ENCODE data around the gene STAG1.
"Not testable (repeated sequence)": the region's sequence is repeated elsewhere in the genome, so short reads cannot be mapped to it uniquely, and the experiment has no call there.

STAG1 gene

GRCh38 chr3:136698361-136698760, 53.8 kb downstream of the STAG1 start:
- DNase-seq: no peak

GRCh38 chr3:136696797-136697196, 55.4 kb downstream of the STAG1 start:
- no peak for DNase-seq

GRCh38 chr3:136694321-136694720, 57.9 kb downstream of the STAG1 start:
- DNase-seq: no peak

DNA sequence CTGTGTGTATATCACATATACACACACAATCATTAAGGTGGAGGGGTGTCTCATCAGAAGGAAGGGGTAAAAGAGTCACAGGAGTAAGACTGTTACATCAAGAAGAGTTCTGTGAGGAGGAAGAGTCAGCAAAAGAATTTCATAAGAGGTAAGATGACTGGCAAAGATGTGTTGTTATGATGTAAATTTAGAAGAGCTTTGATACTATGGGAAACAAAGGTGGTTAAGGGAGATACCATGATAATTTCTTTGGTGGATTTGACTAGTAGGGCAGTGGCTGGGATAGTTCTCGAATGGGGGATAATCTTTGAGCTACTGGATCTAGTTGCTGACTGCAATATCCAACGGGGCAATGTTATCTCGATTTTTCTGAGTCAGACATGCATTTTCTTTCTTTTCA, 61.6 kb downstream of the STAG1 start:
- DNase-seq: no peak

- DNase-seq: no peak
These were observed 66.3 kb downstream of the STAG1 start for GRCh38 chr3:136685882-136686281.

DNA sequence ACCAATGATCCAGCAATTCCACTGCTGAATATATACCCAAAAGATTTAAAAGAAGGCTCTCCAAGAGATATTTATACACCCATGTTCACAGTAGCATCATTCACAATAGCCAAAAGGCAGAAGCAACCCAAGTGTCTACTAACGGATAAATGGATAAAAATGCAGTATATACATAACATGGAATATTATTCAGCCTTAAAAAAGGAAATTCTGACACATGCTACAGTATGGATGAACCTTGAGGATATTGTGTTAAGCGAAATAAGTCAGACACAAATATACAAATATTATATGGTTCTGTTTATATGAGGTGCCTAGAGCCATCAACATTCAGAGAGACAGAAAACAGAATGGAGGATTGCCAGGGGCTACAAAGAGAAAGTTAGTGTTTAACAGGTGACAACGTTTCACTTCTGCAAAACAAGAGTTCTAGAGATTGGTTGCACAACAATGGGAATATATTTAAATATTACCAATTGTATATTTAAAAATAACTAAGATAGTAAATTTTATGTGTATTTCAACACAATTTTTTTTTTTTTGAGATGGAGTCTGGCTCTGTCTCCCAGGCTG, 69.4 kb downstream of the STAG1 start:
- no peak for DNase-seq

GRCh38 chr3:136678981-136679380, 73.2 kb downstream of the STAG1 start:
- DNase-seq: no peak

DNA sequence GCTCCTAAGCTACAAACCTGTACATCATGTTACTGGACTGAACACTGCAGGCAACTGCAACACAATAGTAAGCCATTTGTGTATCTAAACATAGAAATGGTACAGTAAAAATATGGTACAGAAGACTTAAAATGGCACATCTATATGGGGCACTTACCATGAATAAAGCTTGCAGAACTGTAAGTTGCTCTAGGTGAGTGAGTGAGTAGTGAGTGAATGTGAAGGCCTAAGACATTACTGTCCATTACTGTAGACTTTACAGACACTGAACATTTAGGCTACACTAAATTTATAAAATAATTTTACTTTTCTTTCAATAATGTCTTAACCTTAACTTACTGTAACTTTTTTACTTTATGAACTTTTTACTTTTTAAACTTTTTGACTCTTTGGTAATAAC, 76.2 kb downstream of the STAG1 start:
- DNase-seq: no peak

- DNase-seq: no peak
These were observed 76.9 kb downstream of the STAG1 start for GRCh38 chr3:136675150-136675858.

GRCh38 chr3:136672457-136672856, 79.7 kb downstream of the STAG1 start:
- no peak for DNase-seq

DNA sequence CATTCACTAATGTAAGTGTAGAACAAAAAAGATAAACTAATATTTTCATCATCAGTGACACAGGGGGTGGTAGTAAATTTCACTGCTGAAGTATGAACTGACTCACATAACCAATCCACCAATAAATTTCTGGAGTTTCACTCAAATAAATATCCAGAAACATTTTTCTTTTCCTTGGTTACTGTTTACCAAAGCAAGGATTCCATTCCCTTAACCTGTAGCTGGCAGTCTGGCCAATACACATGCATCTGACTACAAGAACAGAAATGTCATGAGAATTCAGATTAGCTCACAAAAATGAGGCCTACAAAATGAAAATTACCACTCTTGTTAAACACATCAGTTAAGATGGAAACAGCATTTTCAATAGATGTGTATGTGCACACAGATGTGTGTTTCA, 80.3 kb downstream of the STAG1 start:
- no peak for DNase-seq

- no peak for DNase-seq
These were observed 82.0 kb downstream of the STAG1 start for GRCh38 chr3:136670166-136670565.

DNA sequence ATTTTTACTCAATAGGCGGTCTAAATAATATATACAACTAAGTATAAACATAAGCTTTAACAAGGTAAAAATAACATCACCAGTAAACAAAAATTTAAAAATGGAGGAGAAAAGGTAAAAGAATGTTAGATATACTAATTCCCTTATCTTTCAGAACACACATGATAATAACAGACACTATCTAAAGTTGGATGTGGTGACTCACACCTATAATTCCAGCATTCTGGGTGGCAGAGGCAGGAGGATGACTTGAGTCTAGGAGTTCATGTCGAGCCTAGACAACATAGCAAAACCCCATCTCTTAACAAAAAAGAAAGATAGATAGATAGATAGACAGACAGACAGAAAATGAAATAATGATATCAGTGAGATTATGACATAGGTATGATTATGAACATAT, 85.1 kb downstream of the STAG1 start:
- no peak for DNase-seq

- not testable (repeated sequence) for DNase-seq
These were observed 85.9 kb downstream of the STAG1 start for GRCh38 chr3:136666301-136666700.

DNA sequence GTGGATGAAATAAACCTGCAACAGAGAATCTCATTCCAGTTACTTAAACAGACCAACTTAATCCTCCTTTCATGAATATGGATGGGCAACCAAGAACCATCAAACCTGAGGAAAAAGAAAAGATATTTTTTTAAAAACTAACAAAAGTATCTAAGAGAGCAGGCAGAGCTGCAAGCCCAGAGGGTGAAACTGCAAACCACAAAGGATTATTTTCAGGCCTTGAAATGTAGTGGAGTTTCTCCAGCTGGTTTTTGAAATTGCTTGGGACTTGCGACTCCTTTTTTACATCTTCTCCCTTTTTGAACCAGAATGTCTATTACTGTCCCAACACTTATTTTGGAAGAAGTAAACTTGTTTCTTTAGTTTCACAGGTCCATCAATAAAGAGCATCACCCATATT, 87.4 kb downstream of the STAG1 start:
- no peak for DNase-seq

DNA sequence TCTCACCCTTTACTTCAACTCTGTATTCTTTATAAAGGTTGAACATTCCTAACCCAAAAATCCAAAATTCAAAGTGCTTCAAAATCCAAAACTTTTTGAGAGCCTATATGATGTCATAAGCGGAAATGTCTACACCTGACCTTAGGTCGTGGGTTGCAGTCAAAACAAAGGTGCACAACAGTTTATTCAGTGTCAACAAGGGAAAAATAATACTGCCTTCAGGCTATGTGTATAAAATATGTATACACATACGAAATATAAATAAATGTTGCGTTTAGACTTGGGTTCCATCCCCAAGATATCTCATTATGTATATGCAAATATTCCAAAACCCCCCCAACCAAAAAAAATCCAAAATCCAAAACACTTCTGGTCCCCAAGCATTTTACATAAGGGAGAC, 90.9 kb downstream of the STAG1 start:
- no peak for DNase-seq

DNA sequence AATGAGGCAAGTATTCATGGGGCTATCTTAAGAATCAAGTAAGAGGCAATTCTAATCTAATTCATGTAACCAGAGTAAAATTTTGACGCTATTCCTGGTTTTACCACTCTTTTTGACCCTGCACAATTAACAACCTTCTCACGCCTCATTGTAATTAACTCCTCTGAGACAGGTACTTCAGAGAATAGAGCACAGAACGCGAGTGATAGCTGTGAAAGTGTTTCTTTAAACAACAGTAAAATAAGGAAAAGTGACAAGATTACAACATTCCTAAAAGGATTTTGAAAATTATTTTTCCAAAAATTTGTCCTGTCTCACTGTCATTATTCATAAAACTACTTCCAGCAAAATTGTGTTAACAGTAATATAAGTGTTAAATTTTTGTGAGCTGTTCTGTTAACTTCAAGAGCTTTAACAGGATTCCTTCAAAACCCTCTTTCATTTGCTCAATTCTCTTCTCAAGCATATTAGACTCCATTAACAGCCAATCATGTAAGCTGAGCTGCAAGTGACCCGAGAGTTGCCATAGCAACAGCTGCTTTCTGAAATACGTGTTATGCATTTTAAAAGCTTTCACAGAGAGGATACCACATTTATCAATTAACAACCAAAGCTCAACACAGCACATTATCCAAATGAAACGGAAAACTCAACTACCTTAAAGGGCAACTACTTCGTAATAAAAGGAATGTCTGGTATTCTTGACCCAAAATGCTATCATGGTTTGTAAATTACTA, 93.1 kb downstream of the STAG1 start:
- peak; percentile 15 for DNase-seq

GRCh38 chr3:136657526-136657925, 94.7 kb downstream of the STAG1 start:
- no peak for DNase-seq

DNA sequence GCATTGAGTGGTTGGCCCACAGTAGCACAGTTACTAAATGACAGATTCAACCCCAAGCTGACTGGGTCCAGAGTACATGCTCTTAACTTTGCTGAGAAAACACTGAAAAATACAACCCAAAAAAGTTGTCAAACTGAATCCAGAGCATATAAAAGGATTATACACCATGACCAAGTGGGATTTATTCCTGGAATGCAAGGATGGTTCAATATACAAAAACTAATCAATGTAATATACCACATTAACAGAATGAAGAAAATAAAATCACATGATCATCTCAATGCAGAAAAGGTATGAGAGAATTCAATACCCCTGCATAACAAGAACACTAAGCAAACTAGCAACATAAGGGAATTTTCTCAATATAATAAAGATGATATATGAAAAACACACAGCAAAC, 98.5 kb downstream of the STAG1 start:
- DNase-seq: no peak

GRCh38 chr3:136651581-136651980, 100.6 kb downstream of the STAG1 start:
- DNase-seq: no peak

- no peak for DNase-seq
These were observed 101.7 kb downstream of the STAG1 start for GRCh38 chr3:136650461-136650860.

DNA sequence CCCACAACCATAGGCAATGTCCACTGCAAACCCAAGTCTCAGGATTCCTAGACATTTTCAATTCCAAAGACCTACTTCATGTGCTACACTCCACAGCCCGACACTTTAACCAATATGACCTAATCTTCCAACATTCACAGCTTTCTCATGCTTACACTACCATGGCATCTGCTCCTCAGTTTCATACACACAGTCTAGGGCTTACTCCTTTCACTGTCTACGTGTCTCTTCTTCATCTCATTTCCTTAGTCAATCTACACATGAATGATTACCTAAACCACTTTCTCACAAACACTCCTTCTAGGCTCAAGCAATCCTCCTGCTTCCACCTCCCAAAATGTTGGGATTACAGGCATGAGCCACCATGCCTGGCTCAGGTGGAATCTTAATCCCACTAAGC, 106.3 kb downstream of the STAG1 start:
- DNase-seq: no peak

DNA sequence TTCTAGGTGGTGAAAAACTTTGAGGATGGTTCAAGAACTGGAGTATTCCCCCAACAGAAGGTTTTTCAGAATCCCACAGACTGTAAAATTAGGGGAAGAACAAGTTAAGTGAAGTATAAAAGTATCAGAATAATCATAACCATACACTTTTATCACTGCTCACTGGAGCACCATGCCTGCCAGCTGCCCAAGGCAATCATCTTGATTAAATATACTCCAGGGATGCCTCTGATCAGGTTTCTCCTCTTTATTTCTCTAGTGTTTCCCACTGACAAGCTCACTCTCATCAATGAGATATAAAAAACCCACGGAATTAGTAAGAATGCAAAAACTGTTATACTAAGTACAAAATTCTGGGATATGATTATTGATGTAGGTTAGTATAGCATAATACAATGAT, 108.0 kb downstream of the STAG1 start:
- no peak for DNase-seq

DNA sequence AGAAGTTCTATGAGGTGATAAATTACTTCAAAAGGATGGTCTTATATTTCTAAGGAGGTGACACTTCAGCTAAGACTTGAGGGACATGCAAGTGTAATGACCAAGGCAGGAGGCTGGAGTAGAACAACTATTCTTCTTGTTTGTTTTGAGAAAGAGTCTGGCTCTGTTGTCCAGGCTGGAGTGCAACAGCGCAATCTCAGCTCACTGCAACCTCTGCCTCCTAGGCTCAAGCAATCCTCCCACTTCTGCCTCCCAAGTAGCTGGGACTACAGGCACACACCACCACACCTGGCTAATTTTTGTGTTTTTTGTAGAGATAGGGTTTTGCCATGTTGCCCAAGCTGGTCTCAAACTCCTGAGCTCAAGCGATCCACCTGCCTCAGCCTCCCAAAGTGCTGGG, 108.8 kb downstream of the STAG1 start:
- DNase-seq: not testable (repeated sequence)
